IPS-15b (cell line): ENCODE results near the gene PTAFR.

Experiments
- H3K27me3 ChIP-seq: one replicate; pipeline ENCODE4 v1.6.1; 2013; ENCODE audit warnings: low read length; ENCODE audit not compliant: control insufficient read depth, insufficient read depth
- H3K36me3 ChIP-seq: one replicate; pipeline ENCODE4 v1.6.1; 2013; ENCODE audit warnings: low read length; ENCODE audit not compliant: control insufficient read depth, insufficient read depth
- H3K4me1 ChIP-seq: one replicate; pipeline ENCODE4 v1.6.1; 2013; ENCODE audit warnings: mild to moderate bottlenecking, low read length; ENCODE audit not compliant: control insufficient read depth, insufficient read depth
- H3K4me3 ChIP-seq: one replicate; pipeline ENCODE4 v1.5.1; 2013; ENCODE audit warnings: low read depth, low read length
- H3K9ac ChIP-seq: one replicate; pipeline ENCODE4 v1.6.1; 2013; ENCODE audit warnings: low read depth, mild to moderate bottlenecking, low read length
- H3K9me3 ChIP-seq: one replicate; pipeline ENCODE4 v1.6.1; 2013; ENCODE audit warnings: mild to moderate bottlenecking, low read length; ENCODE audit not compliant: control insufficient read depth, insufficient read depth

The PTAFR gene, protein sequence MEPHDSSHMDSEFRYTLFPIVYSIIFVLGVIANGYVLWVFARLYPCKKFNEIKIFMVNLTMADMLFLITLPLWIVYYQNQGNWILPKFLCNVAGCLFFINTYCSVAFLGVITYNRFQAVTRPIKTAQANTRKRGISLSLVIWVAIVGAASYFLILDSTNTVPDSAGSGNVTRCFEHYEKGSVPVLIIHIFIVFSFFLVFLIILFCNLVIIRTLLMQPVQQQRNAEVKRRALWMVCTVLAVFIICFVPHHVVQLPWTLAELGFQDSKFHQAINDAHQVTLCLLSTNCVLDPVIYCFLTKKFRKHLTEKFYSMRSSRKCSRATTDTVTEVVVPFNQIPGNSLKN

DNA sequence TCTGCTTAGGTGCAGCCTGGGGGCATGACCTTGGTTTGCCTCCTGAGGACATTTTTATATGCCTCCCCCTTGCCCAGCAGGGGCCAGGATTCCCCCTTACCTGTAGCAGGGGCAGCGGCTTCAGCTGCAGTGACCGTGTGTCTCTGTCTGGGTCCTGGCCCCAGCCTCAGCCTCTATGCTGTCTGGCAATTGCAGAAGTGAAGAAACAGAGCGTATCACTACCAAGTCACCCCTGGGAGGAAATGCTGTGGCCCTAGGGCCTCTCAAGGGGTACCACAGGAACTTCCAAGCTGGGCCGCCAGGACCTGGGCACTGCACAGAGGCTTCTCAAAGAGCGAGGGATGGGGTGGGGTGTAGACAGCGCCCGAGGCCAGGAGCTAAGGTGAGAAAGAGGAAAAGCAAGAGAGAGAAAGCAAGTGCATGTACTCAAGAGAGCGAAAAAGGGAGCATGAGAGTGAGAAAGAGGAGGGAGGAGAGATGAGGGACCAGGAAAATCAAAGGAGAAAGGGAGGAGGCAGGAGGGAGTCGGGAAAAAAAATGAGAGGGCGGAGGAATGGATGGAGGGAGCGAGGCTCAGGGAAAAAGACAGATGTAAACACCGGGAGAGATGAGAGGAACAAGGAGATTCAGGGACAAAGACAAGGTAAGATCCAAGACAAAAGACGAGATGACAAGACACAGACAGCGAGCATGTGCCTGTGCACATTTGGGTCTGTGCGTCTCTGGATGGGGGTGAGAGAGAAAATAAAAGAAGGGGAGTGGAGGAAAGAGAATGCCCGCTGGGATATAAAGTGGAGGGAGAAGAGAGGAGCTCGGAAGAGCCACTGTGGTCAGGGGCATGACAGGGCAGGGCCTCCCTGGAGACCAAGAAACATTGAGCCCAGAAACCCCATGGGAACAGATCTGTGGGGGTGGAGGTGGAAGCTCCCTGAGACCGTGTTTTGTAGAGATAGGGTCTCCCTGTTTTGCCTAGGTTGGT is at the start of gene PTAFR:
PTAFR (minus strand) TSS at position 199 of the 979 bp plus-strand sequence. CDS start 25,669 bp downstream, outside the sequence.
- Histone ChIP-seq H3K27me3 (no peaks in the 10 kb centered on the region), H3K4me3 (no peak within 1 kb of the TSS), H3K9ac (no peak within 1 kb of the TSS), H3K9me3 (no peaks in the 10 kb centered on the region), H3K4me1 (no peaks in the 10 kb centered on the region), H3K36me3 (no peaks in the 10 kb centered on the region)

DNA sequence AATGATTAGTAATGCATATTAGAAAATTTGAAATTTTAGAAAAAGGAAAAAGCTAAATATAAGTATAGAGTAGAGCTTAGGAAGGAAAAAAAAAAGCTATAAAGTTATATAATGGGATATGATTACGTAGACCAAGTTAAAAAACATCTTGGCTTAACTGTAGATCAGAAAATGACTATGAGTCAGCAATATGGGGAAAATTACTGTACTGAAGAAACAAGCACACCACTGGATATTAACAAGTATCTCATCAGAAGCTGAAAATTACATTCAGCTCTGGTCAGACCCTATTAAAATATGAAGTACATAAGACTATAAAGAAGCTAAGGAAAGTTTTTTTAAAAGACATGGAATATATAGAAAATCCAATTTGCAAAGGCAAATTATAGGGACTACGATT is 36.8 kb upstream of the PTAFR start:
- Histone ChIP-seq H3K4me3 (no peak overlapping the region), H3K4me1 (peaks cover 2% of the 10 kb centered on the region), H3K9me3 (no peaks in the 10 kb centered on the region), H3K36me3 (peaks cover 3% of the 10 kb centered on the region), H3K9ac (no peak overlapping the region), H3K27me3 (no peaks in the 10 kb centered on the region)

DNA sequence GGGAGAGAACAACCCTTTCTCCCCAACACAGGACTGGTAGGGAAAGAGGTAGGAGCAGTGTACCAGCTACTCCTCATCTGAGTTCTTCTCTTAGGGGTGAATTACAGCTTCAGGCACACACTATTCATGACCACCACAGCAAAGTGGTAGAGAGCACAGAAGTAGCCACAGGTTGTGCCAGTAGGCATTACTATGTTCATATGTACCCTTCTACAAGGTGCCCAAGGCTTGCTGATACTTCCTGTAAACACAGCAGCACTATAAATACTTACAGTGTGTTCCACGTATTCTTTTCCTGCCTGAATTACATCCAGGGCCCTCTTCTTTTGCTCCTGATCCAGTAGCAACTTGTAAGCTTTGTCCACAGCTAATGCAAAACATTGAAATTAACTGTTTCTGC is 33.2 kb upstream of the PTAFR start:
- H3K9ac ChIP-seq: no peak overlapping the region
- H3K36me3 ChIP-seq: peaks cover 6% of the 10 kb centered on the region
- peaks cover 2% of the 10 kb centered on the region for H3K4me1 ChIP-seq
- no peaks in the 10 kb centered on the region for H3K27me3 ChIP-seq
- no peaks in the 10 kb centered on the region for H3K9me3 ChIP-seq
- H3K4me3 ChIP-seq: no peak overlapping the region

DNA sequence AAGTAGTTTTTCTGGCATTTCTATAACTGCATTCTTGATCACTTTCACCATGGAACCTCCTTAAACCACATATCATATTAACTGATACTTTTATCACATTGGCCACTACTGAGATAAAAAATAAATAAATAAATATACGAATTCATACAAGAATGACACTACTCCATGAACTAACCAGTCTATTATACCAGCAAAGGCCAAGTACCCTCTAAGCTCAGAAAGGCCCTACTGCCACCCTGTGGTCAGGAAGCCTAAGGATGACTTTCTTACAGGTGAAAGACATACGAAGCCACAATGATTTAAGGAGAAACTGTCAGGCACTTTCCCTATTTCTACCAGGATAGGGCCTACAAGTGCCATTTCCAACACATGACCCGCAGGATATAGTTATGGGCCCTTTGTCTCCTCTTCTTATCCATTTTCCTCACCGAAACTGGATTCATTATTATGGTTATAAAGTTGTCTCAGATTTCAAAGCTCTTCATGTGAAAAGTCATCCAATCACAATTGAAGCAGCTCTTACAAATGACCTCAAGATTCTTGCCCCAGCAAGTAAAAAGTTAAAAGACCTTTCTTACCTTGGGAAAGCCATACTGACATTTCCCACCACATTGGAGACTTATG is 32.4 kb upstream of the PTAFR start:
- Histone ChIP-seq H3K36me3 (peaks cover 6% of the 10 kb centered on the region), H3K9ac (no peak overlapping the region), H3K4me3 (no peak overlapping the region), H3K4me1 (peaks cover 2% of the 10 kb centered on the region), H3K27me3 (no peaks in the 10 kb centered on the region), H3K9me3 (no peaks in the 10 kb centered on the region)

DNA sequence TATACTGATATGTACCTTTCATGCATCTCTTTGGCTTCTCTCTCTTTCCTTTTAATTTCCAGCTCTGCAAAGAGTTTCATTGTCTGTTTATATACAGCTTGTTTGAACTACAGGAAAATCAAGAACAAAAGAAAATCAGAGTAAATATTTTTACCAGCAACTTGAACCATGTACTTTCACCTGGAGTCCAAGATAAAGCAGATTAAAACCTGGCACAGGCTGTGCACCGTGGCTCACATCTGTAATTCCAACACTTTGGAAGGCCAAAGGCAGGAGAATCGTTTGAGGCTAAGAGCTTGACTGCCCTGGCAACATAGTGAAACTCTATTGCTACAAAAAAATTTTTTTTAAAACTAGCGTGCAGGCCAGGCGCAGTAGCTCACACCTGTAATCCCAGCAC is 28.8 kb upstream of the PTAFR start:
- Histone ChIP-seq H3K9ac (no peak overlapping the region), H3K4me1 (peaks cover 2% of the 10 kb centered on the region), H3K9me3 (no peaks in the 10 kb centered on the region), H3K36me3 (peaks cover 17% of the 10 kb centered on the region), H3K27me3 (no peaks in the 10 kb centered on the region), H3K4me3 (no peak overlapping the region)

DNA sequence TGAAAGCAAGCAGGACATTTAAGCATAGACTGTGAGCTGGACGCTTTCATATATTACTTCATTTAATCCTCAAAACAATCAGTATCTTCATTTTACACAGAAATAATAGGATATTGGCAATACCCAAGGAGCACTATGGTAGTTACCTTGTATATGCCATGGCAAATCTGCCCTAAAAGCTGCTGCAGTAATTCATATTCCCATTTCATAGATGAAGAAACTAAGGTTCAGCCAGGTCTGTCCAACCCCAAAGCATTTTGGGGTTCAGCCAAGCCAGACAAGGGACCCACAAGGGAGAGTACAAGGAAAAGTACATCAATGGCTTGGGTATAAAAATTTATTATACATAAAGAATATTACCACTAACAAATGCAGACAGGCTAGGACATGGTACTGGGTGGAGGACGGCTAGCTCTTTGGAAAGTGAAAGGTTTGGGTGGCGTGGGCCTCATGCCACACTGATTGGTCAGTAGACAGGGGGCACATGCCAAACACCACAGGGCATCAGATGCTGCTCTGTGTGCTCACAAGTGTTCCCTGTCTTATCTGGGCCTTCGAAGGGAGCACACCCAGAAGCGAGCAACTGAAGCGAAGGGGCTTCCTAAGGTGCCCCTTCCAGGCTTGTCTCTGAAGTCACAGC is 23.9 kb upstream of the PTAFR start:
- H3K27me3 ChIP-seq: no peaks in the 10 kb centered on the region
- no peaks in the 10 kb centered on the region for H3K9me3 ChIP-seq
- H3K36me3 ChIP-seq: peaks cover 17% of the 10 kb centered on the region
- H3K4me1 ChIP-seq: peaks cover 13% of the 10 kb centered on the region
- H3K4me3 ChIP-seq: no peak overlapping the region
- H3K9ac ChIP-seq: no peak overlapping the region

DNA sequence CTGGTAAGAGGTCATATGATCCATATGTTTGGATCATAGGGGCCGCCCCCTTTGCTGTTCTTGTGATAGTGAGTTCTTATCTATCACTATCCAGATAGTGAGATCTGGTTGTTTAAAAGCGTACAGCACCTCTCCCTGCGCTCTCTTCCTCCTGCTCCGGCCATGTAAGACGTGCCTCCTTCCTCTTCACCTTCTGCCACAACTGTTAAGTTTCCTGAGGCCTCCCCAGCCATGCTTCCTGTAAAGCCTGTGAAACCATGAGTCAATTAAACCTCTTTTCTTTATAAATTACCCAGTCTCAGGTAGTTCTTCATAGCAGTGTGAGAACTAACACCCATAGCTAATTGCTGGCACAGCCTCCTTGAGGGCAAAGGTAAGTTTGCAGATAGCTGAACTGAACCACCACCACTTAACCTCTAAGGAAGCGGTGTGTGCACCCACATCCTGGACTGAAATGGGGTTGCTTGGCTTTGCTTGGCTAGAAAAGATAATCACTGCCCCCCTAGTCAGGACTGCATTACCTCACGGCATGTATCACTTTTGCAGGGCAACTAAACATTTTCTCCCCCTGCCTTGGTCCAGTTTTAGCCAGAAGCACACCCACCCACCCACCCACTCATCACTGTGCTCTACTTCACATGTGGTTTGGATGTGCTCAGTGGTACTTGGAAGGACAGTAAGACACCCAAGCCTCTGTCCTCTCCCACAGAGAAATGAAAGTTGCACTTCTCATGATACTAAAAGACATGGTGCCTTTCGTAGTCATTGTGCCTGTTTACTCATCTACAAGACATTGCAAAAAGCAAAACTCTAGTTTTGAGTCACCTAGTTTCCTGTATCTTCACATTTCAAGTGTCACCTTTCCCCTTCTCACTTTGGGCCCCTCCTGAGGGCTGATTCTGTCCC is 23.1 kb upstream of the PTAFR start:
- Histone ChIP-seq H3K36me3 (peaks cover 17% of the 10 kb centered on the region), H3K27me3 (no peaks in the 10 kb centered on the region), H3K9me3 (no peaks in the 10 kb centered on the region), H3K4me3 (no peak overlapping the region), H3K9ac (no peak overlapping the region), H3K4me1 (peaks cover 13% of the 10 kb centered on the region)

DNA sequence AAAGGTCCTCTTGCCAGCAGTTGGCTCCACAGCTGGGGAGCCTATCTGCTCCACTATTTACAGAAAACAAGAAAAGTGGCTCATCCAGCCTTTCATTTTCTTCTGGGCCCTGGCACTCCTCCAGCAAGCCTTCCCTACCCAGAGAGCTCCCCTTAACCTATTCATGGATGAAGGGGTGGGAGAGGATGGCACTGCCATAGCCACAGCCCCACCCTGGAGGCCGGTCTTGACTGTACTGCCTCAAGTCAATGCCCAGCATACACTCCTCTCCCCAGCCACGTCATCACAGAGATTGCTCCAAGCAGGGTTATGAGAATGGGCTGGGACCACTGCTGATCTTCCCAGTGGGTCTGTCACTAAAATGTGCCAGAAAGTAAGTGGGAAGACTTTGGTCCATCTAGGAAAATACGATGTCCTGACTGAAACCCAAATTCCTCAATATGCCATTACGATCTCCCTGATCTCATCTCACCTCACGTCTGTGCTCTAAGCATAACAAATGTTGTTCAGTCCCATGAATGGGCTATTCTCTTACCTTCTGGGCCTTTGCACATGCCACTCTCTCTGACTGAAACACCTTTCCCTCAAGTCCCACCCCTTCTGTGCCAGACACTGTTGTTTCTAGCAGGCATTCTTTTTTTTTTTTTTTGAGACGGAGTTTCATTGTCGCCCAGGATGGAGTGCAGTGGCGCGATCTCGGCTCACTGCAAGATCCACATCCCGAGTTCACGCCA is 21.4 kb upstream of the PTAFR start:
- H3K36me3 ChIP-seq: peaks cover 11% of the 10 kb centered on the region
- H3K9ac ChIP-seq: no peak overlapping the region
- H3K9me3 ChIP-seq: no peaks in the 10 kb centered on the region
- no peaks in the 10 kb centered on the region for H3K27me3 ChIP-seq
- H3K4me3 ChIP-seq: no peak overlapping the region
- H3K4me1 ChIP-seq: peaks cover 13% of the 10 kb centered on the region

DNA sequence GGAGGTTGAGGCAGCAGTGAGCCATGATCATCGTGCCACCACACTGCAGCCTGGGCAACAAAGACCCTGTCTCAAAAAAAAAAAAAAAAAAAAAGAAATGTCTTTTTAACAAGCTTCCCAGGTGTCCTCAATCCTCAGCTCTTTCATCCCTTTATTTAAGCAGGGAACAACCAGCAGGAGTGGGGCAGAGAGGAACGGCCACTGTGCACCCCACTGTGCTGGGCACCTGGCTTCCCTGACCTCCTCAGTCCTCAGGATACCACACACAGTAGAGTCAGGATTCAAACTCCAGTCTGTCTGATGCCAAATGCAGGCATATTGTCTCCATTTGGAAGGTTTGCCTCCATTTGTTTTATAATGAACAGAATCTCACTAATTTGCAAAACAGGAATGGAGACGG is 19.8 kb upstream of the PTAFR start:
- Histone ChIP-seq H3K36me3 (peaks cover 10% of the 10 kb centered on the region), H3K4me1 (peaks cover 13% of the 10 kb centered on the region), H3K4me3 (peak overlapping the region; percentile 13), H3K9me3 (no peaks in the 10 kb centered on the region), H3K27me3 (no peaks in the 10 kb centered on the region), H3K9ac (peak overlapping the region; percentile 37)

DNA sequence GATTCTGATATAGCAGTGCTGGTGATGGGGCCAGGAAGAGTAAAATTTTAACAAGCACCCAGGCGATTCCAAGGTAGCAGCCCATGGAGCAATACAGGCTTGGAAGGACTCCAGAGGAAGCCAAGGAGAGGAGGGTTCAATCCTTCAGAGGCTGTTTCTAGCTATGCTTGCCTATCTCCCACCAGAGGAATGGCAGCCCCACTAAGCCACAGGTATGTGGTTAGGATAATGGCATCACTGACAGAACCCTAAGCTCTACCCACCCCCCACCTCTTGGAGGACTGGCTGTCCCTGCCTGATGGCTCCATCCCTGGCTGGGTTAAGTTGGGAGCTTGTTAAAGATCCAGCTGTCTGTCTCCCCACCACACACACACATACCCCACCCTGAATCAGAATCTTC is 19.3 kb upstream of the PTAFR start:
- peaks cover 6% of the 10 kb centered on the region for H3K36me3 ChIP-seq
- H3K9ac ChIP-seq: no peak overlapping the region
- H3K4me3 ChIP-seq: peak overlapping the region; percentile 13
- H3K4me1 ChIP-seq: peaks cover 13% of the 10 kb centered on the region
- H3K27me3 ChIP-seq: no peaks in the 10 kb centered on the region
- no peaks in the 10 kb centered on the region for H3K9me3 ChIP-seq
